Measurements from ENCODE around the gene BAD.

DNA sequence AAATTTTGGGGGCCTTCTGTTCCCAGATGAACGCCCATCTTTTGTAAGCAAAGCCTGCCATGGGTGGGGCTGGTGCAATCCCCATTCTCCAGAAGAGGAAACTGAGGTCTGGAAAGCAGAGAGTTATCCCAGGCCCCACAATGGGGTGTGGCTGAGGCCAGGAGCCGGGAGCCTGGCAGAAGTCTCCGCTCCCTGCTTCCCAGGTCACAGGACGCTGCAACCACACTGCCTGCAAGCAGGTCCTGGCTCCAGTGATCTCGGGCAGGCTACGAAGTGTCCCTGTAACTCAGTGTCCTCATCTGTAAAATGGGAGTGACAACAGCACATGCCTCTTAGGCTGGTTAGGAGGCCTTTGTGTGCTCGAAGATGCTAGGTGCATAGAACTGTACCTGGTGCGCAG is 31.4 kb downstream of the BAD start:
- TF ChIP-seq, protein P1, sequence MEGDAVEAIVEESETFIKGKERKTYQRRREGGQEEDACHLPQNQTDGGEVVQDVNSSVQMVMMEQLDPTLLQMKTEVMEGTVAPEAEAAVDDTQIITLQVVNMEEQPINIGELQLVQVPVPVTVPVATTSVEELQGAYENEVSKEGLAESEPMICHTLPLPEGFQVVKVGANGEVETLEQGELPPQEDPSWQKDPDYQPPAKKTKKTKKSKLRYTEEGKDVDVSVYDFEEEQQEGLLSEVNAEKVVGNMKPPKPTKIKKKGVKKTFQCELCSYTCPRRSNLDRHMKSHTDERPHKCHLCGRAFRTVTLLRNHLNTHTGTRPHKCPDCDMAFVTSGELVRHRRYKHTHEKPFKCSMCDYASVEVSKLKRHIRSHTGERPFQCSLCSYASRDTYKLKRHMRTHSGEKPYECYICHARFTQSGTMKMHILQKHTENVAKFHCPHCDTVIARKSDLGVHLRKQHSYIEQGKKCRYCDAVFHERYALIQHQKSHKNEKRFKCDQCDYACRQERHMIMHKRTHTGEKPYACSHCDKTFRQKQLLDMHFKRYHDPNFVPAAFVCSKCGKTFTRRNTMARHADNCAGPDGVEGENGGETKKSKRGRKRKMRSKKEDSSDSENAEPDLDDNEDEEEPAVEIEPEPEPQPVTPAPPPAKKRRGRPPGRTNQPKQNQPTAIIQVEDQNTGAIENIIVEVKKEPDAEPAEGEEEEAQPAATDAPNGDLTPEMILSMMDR (IDR thresholded peaks at IDR 0.05): no peak
- TF ChIP-seq EZH2 (IDR thresholded peaks at IDR 0.05; ENCODE audit: borderline replicate concordance, insufficient read depth, low read depth, low read length, poor library complexity, severe bottlenecking): no peak

Measured in B cell (primary cell).